H9 (cell line): ENCODE results near the gene TIAM2. TPM values are rescaled to one million over a fixed set of nuclear protein-coding genes. Genes with fewer than 3 reads are reported as not detected.
A peak's percentile ranks its signal among the peaks of the same experiment; 100 is the strongest.

ENCODE experiments used
- DNase-seq: peaks from one replicate; pipeline ENCODE4 v3.0.0-alpha.2; 2017
- H2AFZ ChIP-seq: one replicate; pipeline ENCODE4 v1.6.1; 2013; ENCODE audit warnings: mild to moderate bottlenecking, low read length, control low read depth, moderate library complexity
- H2AK5ac ChIP-seq: 2 replicates; pipeline ENCODE4 v1.6.1; 2013; ENCODE audit warnings: low read length, control low read depth, mixed read lengths; ENCODE audit not compliant: insufficient read length
- H2BK120ac ChIP-seq: one replicate; pipeline ENCODE4 v1.6.1; 2013; ENCODE audit warnings: low read depth, mild to moderate bottlenecking, low read length, control low read depth, inconsistent platforms; ENCODE audit not compliant: poor library complexity, severe bottlenecking
- H2BK12ac ChIP-seq: 2 replicates; pipeline ENCODE4 v1.6.1; 2013; ENCODE audit warnings: low read length, control low read depth, mixed read lengths, low read depth; ENCODE audit not compliant: insufficient read length
- H2BK15ac ChIP-seq: 2 replicates; pipeline ENCODE4 v1.6.1; 2013; ENCODE audit warnings: low read depth, low read length, control low read depth
- H2BK20ac ChIP-seq: one replicate; pipeline ENCODE4 v1.6.1; 2013; ENCODE audit warnings: low read depth, mild to moderate bottlenecking, low read length, control low read depth, inconsistent platforms; ENCODE audit not compliant: poor library complexity, severe bottlenecking
- H2BK5ac ChIP-seq: 2 replicates; pipeline ENCODE4 v1.6.1; 2013; ENCODE audit warnings: low read length, control low read depth, mixed read lengths; ENCODE audit not compliant: insufficient read length
- H3K14ac ChIP-seq: 2 replicates; pipeline ENCODE4 v1.6.1; 2013; ENCODE audit warnings: low read length, control low read depth; ENCODE audit not compliant: insufficient read depth
- H3K18ac ChIP-seq: 2 replicates; pipeline ENCODE4 v1.6.1; 2013; ENCODE audit warnings: low read depth, mild to moderate bottlenecking, mixed read lengths, low read length, control low read depth; ENCODE audit not compliant: insufficient read length
- H3K23ac ChIP-seq: 2 replicates; pipeline ENCODE4 v1.6.1; 2013; ENCODE audit warnings: low read length, control low read depth, mixed read lengths, low read depth; ENCODE audit not compliant: insufficient read length
- H3K23me2 ChIP-seq: 2 replicates; pipeline ENCODE4 v1.6.1; 2013; ENCODE audit warnings: low read depth, mild to moderate bottlenecking, mixed read lengths, low read length, control low read depth; ENCODE audit not compliant: insufficient read length, poor library complexity, severe bottlenecking
- H3K27ac ChIP-seq: 2 replicates; pipeline ENCODE4 v1.5.1; 2013; ENCODE audit warnings: low read length, control low read depth, mixed read lengths, low read depth; ENCODE audit not compliant: insufficient read length
- H3K27me3 ChIP-seq: 2 replicates; pipeline ENCODE4 v1.6.1; 2013; ENCODE audit warnings: low read length, control low read depth, inconsistent platforms; ENCODE audit not compliant: insufficient read depth
- H3K4ac ChIP-seq: 2 replicates; pipeline ENCODE4 v1.6.1; 2013; ENCODE audit warnings: low read depth, mild to moderate bottlenecking, control low read depth, inconsistent platforms, low read length, moderate library complexity
- H3K4me1 ChIP-seq: 2 replicates; pipeline ENCODE4 v1.6.1; 2013; ENCODE audit warnings: low read length, control low read depth, inconsistent platforms; ENCODE audit not compliant: insufficient read depth
- H3K4me2 ChIP-seq: 2 replicates; pipeline ENCODE4 v1.6.1; 2013; ENCODE audit warnings: low read length, control low read depth, mixed read lengths; ENCODE audit not compliant: insufficient read length, insufficient read depth
- H3K56ac ChIP-seq: 2 replicates; pipeline ENCODE4 v1.6.1; 2013; ENCODE audit warnings: low read depth, mild to moderate bottlenecking, mixed read lengths, low read length, control low read depth; ENCODE audit not compliant: insufficient read length
- H3K79me1 ChIP-seq: 2 replicates; pipeline ENCODE4 v1.6.1; 2013; ENCODE audit warnings: low read depth, mild to moderate bottlenecking, moderate library complexity, low read length, control low read depth, inconsistent platforms; ENCODE audit not compliant: insufficient read depth, poor library complexity, severe bottlenecking
- H3K79me2 ChIP-seq: 2 replicates; pipeline ENCODE4 v1.6.1; 2013; ENCODE audit warnings: low read length, control low read depth, inconsistent platforms; ENCODE audit not compliant: insufficient read depth
- H3K9ac ChIP-seq: 2 replicates; pipeline ENCODE4 v1.6.1; 2013; ENCODE audit warnings: low read length, control low read depth, mixed read lengths; ENCODE audit not compliant: insufficient read length; ENCODE audit errors: extremely low read depth
- H3K9me3 ChIP-seq: one replicate; pipeline ENCODE4 v1.6.1; 2013; ENCODE audit warnings: low read depth, low read length, inconsistent platforms; ENCODE audit not compliant: control insufficient read depth
- H3T11ph ChIP-seq: one replicate; pipeline ENCODE4 v1.6.1; 2013; ENCODE audit warnings: mild to moderate bottlenecking, low read length, control low read depth, inconsistent platforms
- H4K20me1 ChIP-seq: one replicate; pipeline ENCODE4 v1.6.1; 2013; ENCODE audit not compliant: control insufficient read depth, insufficient read length, insufficient read depth
- H4K5ac ChIP-seq: 2 replicates; pipeline ENCODE4 v1.6.1; 2013; ENCODE audit warnings: low read depth, mild to moderate bottlenecking, mixed read lengths, low read length, control low read depth; ENCODE audit not compliant: insufficient read length
- H4K8ac ChIP-seq: replicated peaks from 2 replicates; pipeline ENCODE4 v1.6.1; 2013; ENCODE audit warnings: low read length, control low read depth, mixed read lengths, low read depth; ENCODE audit not compliant: insufficient read length
- H4K91ac ChIP-seq: 2 replicates; pipeline ENCODE4 v1.6.1; 2013; ENCODE audit warnings: low read depth, mild to moderate bottlenecking, moderate library complexity, mixed read lengths, low read length, control low read depth; ENCODE audit not compliant: insufficient read length
- H3K27ac Mint-ChIP-seq, 3 experiments: 2 replicates in 2 of 3; 3 replicates in 1 of 3; pipeline ENCODE4 v1.8.0; 2020 to 2021; ENCODE audit warnings: mixed read lengths in 3 of 3, mild to moderate bottlenecking in 1 of 3, moderate library complexity in 1 of 3
- H3K27me3 Mint-ChIP-seq: 2 replicates; pipeline ENCODE4 v1.8.0; 2021; ENCODE audit warnings: low read depth, mild to moderate bottlenecking, moderate library complexity, mixed read lengths
- H3K36me3 Mint-ChIP-seq, 3 experiments: 2 replicates in 2 of 3; 3 replicates in 1 of 3; pipeline ENCODE4 v1.8.0; 2020 to 2021; ENCODE audit warnings: low read depth in 3 of 3, mixed read lengths in 3 of 3; ENCODE audit not compliant: insufficient read depth in 1 of 3
- H3K4me1 Mint-ChIP-seq, 2 experiments: 2 replicates each; pipeline ENCODE4 v1.8.0; 2020; ENCODE audit warnings: mixed read lengths in 2 of 2
- H3K4me3 Mint-ChIP-seq, 2 experiments: 2 replicates in 1 of 2; 3 replicates in 1 of 2; pipeline ENCODE4 v1.8.0; 2020 to 2021; ENCODE audit warnings: mild to moderate bottlenecking in 2 of 2, mixed read lengths in 2 of 2, moderate library complexity in 1 of 2
- H3K9me3 Mint-ChIP-seq, 2 experiments: 2 replicates in 1 of 2; 3 replicates in 1 of 2; pipeline ENCODE4 v1.8.0; 2020; ENCODE audit warnings: mild to moderate bottlenecking in 2 of 2, mixed read lengths in 2 of 2, moderate library complexity in 1 of 2
- WGBS: extraction: QIAGEN DNeasy Blood & Tissue Kit; methylation state at CpG from one replicate; pipeline ENCODE4 v1.1.7; 2013; ENCODE audit warnings: missing lambda C conversion rate, low lambda C conversion rate, mixed read lengths; ENCODE audit not compliant: insufficient read length; ENCODE audit errors: extremely low coverage; 5-methylcytosine and 5-hydroxymethylcytosine counted together
- total RNA-seq: library from RNA; stranded (reverse); gene quantifications from 2 replicates; pipeline ENCODE4 v1.2.1, GENCODE V29; 2021
- TF ChIP-seq, protein P1 (sequence below): fragments of 200-600 bp; sonication (generic); conservative IDR thresholded peaks from 3 replicates; pipeline ENCODE4 v1.8.0; 2021; ENCODE audit warnings: antibody characterized with exemption, mild to moderate bottlenecking

The TIAM2 gene
- total RNA-seq, 1 experiment from 2014 or later: 6.3 TPM

GRCh38 chr6:155108070-155108820 is 113.1 kb downstream of the TIAM2 start:
- H3K14ac ChIP-seq: no peak overlapping the region
- no peak overlapping the region for H2BK5ac ChIP-seq
- peak overlapping the region; percentile 26 for H2BK20ac ChIP-seq
- no peak overlapping the region for H2BK120ac ChIP-seq
- Mint-ChIP-seq H3K4me1 (peaks cover 37 to 41% of the 10 kb centered on the region in 2 experiments), H3K27ac (no peak overlapping the region), H3K36me3 (no peaks in the 10 kb centered on the region), H3K9me3 (no peaks in the 10 kb centered on the region), H3K4me3 (no peak overlapping the region), H3K27me3 (no peaks in the 10 kb centered on the region)
- no peak for DNase-seq
- H2AK5ac ChIP-seq: no peak overlapping the region
- H3K79me1 ChIP-seq: peaks cover 2% of the 10 kb centered on the region
- H2AFZ ChIP-seq: no peak overlapping the region
- H2BK15ac ChIP-seq: no peak overlapping the region
- H3K4me1 ChIP-seq: peaks cover 7% of the 10 kb centered on the region; the same call in 1 of the 2 replicates
- H3K23me2 ChIP-seq: no peaks in the 10 kb centered on the region
- no peaks in the 10 kb centered on the region for H4K20me1 ChIP-seq
- H4K5ac ChIP-seq: no peak overlapping the region
- H4K8ac ChIP-seq: no peak overlapping the region
- no peak overlapping the region for H3K18ac ChIP-seq
- TF ChIP-seq, protein P1, sequence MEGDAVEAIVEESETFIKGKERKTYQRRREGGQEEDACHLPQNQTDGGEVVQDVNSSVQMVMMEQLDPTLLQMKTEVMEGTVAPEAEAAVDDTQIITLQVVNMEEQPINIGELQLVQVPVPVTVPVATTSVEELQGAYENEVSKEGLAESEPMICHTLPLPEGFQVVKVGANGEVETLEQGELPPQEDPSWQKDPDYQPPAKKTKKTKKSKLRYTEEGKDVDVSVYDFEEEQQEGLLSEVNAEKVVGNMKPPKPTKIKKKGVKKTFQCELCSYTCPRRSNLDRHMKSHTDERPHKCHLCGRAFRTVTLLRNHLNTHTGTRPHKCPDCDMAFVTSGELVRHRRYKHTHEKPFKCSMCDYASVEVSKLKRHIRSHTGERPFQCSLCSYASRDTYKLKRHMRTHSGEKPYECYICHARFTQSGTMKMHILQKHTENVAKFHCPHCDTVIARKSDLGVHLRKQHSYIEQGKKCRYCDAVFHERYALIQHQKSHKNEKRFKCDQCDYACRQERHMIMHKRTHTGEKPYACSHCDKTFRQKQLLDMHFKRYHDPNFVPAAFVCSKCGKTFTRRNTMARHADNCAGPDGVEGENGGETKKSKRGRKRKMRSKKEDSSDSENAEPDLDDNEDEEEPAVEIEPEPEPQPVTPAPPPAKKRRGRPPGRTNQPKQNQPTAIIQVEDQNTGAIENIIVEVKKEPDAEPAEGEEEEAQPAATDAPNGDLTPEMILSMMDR: no peak
- H3K27me3 ChIP-seq: no peaks in the 10 kb centered on the region
- no peaks in the 10 kb centered on the region for H3K79me2 ChIP-seq
- no CpG with 5 or more reads among the region's 11 CpGs for WGBS
- H3K23ac ChIP-seq: no peak overlapping the region
- no peak overlapping the region for H3T11ph ChIP-seq
- H3K4me2 ChIP-seq: no peak overlapping the region
- no peak overlapping the region for H3K27ac ChIP-seq
- no peak overlapping the region for H3K56ac ChIP-seq
- H2BK12ac ChIP-seq: no peak overlapping the region
- H3K9ac ChIP-seq: no peak overlapping the region
- no peak overlapping the region for H4K91ac ChIP-seq
- no peak overlapping the region for H3K4ac ChIP-seq
- H3K9me3 ChIP-seq: no peaks in the 10 kb centered on the region
